ENCODE measurements around the gene ANAPC4. TPM values are rescaled to one million over a fixed set of nuclear protein-coding genes. Genes with fewer than 3 reads are reported as not detected.
"Not testable (repeated sequence)": the region's sequence is repeated elsewhere in the genome, so short reads cannot be mapped to it uniquely, and the experiment has no call there.

Gene ANAPC4
- total RNA-seq, 2 experiments from 2014 or later = 23.1 to 27.3 TPM

GRCh38 chr4:25356068-25356467, 21.0 kb upstream of the ANAPC4 start:
- H3K9me3 Mint-ChIP-seq = peaks cover 5% of the 10 kb centered on the region
- CTCF ChIA-PET = interaction anchor here (3.9 kb wide), 1 partner anchor 11 kb away, joined by 28 read pairs; no protein-coding TSS in a partner anchor

GRCh38 chr4:25358515-25359275, 18.4 kb upstream of the ANAPC4 start:
- H3K4me3 Mint-ChIP-seq = no peak overlapping the region
- H3K27ac Mint-ChIP-seq = no peak overlapping the region
- DNase-seq = no peak
- CTCF ChIA-PET = interaction anchor here (3.9 kb wide), 1 partner anchor 8 kb away, joined by 28 read pairs; no protein-coding TSS in a partner anchor
- H3K9me3 Mint-ChIP-seq = peaks cover 5% of the 10 kb centered on the region
- intact Hi-C loops (cut with micrococcal nuclease) = no loop called here
- H3K4me1 Mint-ChIP-seq (ENCODE audit: low read depth) = no peaks in the 10 kb centered on the region
- H3K27me3 Mint-ChIP-seq (ENCODE audit: low read depth) = no peaks in the 10 kb centered on the region
- H3K36me3 Mint-ChIP-seq (ENCODE audit: low read depth) = peaks cover 15% of the 10 kb centered on the region

More at GRCh38 chr4:25356068-25356467, 21.0 kb upstream of the ANAPC4 start:
- H3K4me3 Mint-ChIP-seq = no peak overlapping the region
- H3K4me1 Mint-ChIP-seq (ENCODE audit: low read depth) = no peaks in the 10 kb centered on the region
- peaks cover 19% of the 10 kb centered on the region for H3K36me3 Mint-ChIP-seq (ENCODE audit: low read depth)
- H3K27me3 Mint-ChIP-seq (ENCODE audit: low read depth) = no peaks in the 10 kb centered on the region
- H3K27ac Mint-ChIP-seq = no peak overlapping the region
- intact Hi-C loops (cut with micrococcal nuclease) = no loop called here
- DNase-seq = no peak

- DNase-seq = no peak
- no peaks in the 10 kb centered on the region for H3K4me1 Mint-ChIP-seq (ENCODE audit: low read depth)
- no peaks in the 10 kb centered on the region for H3K27me3 Mint-ChIP-seq (ENCODE audit: low read depth)
- H3K9me3 Mint-ChIP-seq = peaks cover 5% of the 10 kb centered on the region
- CTCF ChIA-PET = no interaction called here
- intact Hi-C loops (cut with micrococcal nuclease) = no loop called here
- no peak overlapping the region for H3K27ac Mint-ChIP-seq
- no peak overlapping the region for H3K4me3 Mint-ChIP-seq
- peaks cover 14% of the 10 kb centered on the region for H3K36me3 Mint-ChIP-seq (ENCODE audit: low read depth)
These were observed 15.8 kb upstream of the ANAPC4 start for GRCh38 chr4:25361253-25361652.

- peaks cover 5% of the 10 kb centered on the region for H3K36me3 Mint-ChIP-seq (ENCODE audit: low read depth)
- H3K4me1 Mint-ChIP-seq (ENCODE audit: low read depth) = no peaks in the 10 kb centered on the region
- CTCF ChIA-PET = interaction anchor here (0.5 to 4.7 kb wide), 24 partner anchors 9 to 810 kb away, joined by 3 to 32 read pairs (median 4); partner anchors contain the start of genes ANAPC4 and ZCCHC4
- no peaks in the 10 kb centered on the region for H3K9me3 Mint-ChIP-seq
- H3K27ac Mint-ChIP-seq = no peak overlapping the region
- H3K4me3 Mint-ChIP-seq = no peak overlapping the region
- no peaks in the 10 kb centered on the region for H3K27me3 Mint-ChIP-seq (ENCODE audit: low read depth)
- intact Hi-C loops (cut with micrococcal nuclease) = loop anchor here (1.0 to 2.0 kb wide), 4 partner anchors 46 to 387 kb away; partner anchors contain the start of gene ZCCHC4
- peak; percentile 12 for DNase-seq
These were observed 9.9 kb upstream of the ANAPC4 start for GRCh38 chr4:25367004-25367621.

GRCh38 chr4:25367877-25368276, 9.2 kb upstream of the ANAPC4 start:
- Mint-ChIP-seq H3K27ac (no peak overlapping the region), H3K4me3 (no peak overlapping the region), H3K9me3 (no peaks in the 10 kb centered on the region), H3K4me1 (ENCODE audit: low read depth) (no peaks in the 10 kb centered on the region), H3K36me3 (ENCODE audit: low read depth) (peaks cover 5% of the 10 kb centered on the region), H3K27me3 (ENCODE audit: low read depth) (no peaks in the 10 kb centered on the region)
- intact Hi-C loops (cut with micrococcal nuclease) = loop anchor here (1.0 to 2.0 kb wide), 4 partner anchors 47 to 388 kb away; partner anchors contain the start of gene ZCCHC4
- no peak for DNase-seq
- CTCF ChIA-PET = interaction anchor here (0.6 to 4.7 kb wide), 18 partner anchors 9 to 788 kb away, joined by 3 to 32 read pairs (median 4); partner anchors contain the start of genes ANAPC4 and ZCCHC4

GRCh38 chr4:25368315-25368714, 8.7 kb upstream of the ANAPC4 start:
- Mint-ChIP-seq H3K9me3 (no peaks in the 10 kb centered on the region), H3K4me1 (ENCODE audit: low read depth) (no peaks in the 10 kb centered on the region), H3K36me3 (ENCODE audit: low read depth) (peaks cover 5% of the 10 kb centered on the region), H3K27ac (no peak overlapping the region), H3K4me3 (no peak overlapping the region), H3K27me3 (ENCODE audit: low read depth) (no peaks in the 10 kb centered on the region)
- no peak for DNase-seq
- intact Hi-C loops (cut with micrococcal nuclease) = no loop called here
- CTCF ChIA-PET = interaction anchor here (0.7 to 4.7 kb wide), 15 partner anchors 8 to 453 kb away, joined by 3 to 32 read pairs (median 5); partner anchors contain the start of genes ANAPC4 and ZCCHC4

GRCh38 chr4:25370242-25370641, 6.8 kb upstream of the ANAPC4 start:
- H3K4me3 Mint-ChIP-seq = no peak overlapping the region
- intact Hi-C loops (cut with micrococcal nuclease) = no loop called here
- DNase-seq = no peak
- CTCF ChIA-PET = no interaction called here
- no peaks in the 10 kb centered on the region for H3K27me3 Mint-ChIP-seq (ENCODE audit: low read depth)
- H3K9me3 Mint-ChIP-seq = no peaks in the 10 kb centered on the region
- no peaks in the 10 kb centered on the region for H3K4me1 Mint-ChIP-seq (ENCODE audit: low read depth)
- peaks cover under 1% of the 10 kb centered on the region for H3K36me3 Mint-ChIP-seq (ENCODE audit: low read depth)
- H3K27ac Mint-ChIP-seq = no peak overlapping the region

GRCh38 chr4:25372549-25372948, 4.5 kb upstream of the ANAPC4 start:
- intact Hi-C loops (cut with micrococcal nuclease); H3K27me3 Mint-ChIP-seq (ENCODE audit: low read depth); H3K27ac Mint-ChIP-seq; DNase-seq; H3K4me3 Mint-ChIP-seq; CTCF ChIA-PET; H3K9me3 Mint-ChIP-seq; H3K4me1 Mint-ChIP-seq (ENCODE audit: low read depth); H3K36me3 Mint-ChIP-seq (ENCODE audit: low read depth): not testable (repeated sequence)

GRCh38 chr4:25377572-25378436, 741 bp downstream of the ANAPC4 start:
- DNase-seq = peak; percentile 8
- no peaks in the 10 kb centered on the region for H3K9me3 Mint-ChIP-seq
- H3K4me1 Mint-ChIP-seq (ENCODE audit: low read depth) = peaks cover 9% of the 10 kb centered on the region
- H3K36me3 Mint-ChIP-seq (ENCODE audit: low read depth) = peaks cover 4% of the 10 kb centered on the region
- CTCF ChIA-PET = interaction anchor here (0.5 to 1.9 kb wide), 4 partner anchors 65 to 201 kb away, joined by 4 to 6 read pairs (median 5); partner anchors contain the start of genes PI4K2B and ZCCHC4
- H3K27me3 Mint-ChIP-seq (ENCODE audit: low read depth) = no peaks in the 10 kb centered on the region
- H3K27ac Mint-ChIP-seq = peak overlapping the region; percentile 78
- intact Hi-C loops (cut with micrococcal nuclease) = loop anchor here (1.0 to 5.0 kb wide), 7 partner anchors 57 to 794 kb away; partner anchors contain the start of genes DHX15, PI4K2B, SEL1L3 and SEPSECS
- no peak overlapping the region for H3K4me3 Mint-ChIP-seq

GRCh38 chr4:25378437-25378743, 1.3 kb downstream of the ANAPC4 start:
- Mint-ChIP-seq H3K4me3 (no peak overlapping the region), H3K27me3 (ENCODE audit: low read depth) (no peaks in the 10 kb centered on the region), H3K4me1 (ENCODE audit: low read depth) (peaks cover 9% of the 10 kb centered on the region), H3K36me3 (ENCODE audit: low read depth) (peaks cover 8% of the 10 kb centered on the region), H3K9me3 (no peaks in the 10 kb centered on the region), H3K27ac (no peak overlapping the region)
- intact Hi-C loops (cut with micrococcal nuclease) = loop anchor here (5.0 kb wide), 1 partner anchor 484 kb away; the partner anchor contains the start of gene SEL1L3
- no peak for DNase-seq
- CTCF ChIA-PET = interaction anchor here (1.2 to 1.9 kb wide), 3 partner anchors 143 to 218 kb away, joined by 4 to 5 read pairs (median 5); partner anchors contain the start of genes PI4K2B and SEPSECS

- H3K4me1 Mint-ChIP-seq (ENCODE audit: low read depth) = peaks cover 9% of the 10 kb centered on the region
- no peak overlapping the region for H3K4me3 Mint-ChIP-seq
- CTCF ChIA-PET = interaction anchor here (0.6 to 1.9 kb wide), 4 partner anchors 67 to 220 kb away, joined by 3 to 6 read pairs (median 4); partner anchors contain the start of genes SEPSECS and ZCCHC4
- DNase-seq = no peak
- intact Hi-C loops (cut with micrococcal nuclease) = loop anchor here (5.0 kb wide), 1 partner anchor 483 kb away; the partner anchor contains the start of gene SEL1L3
- H3K36me3 Mint-ChIP-seq (ENCODE audit: low read depth) = peaks cover 12% of the 10 kb centered on the region
- H3K9me3 Mint-ChIP-seq = no peaks in the 10 kb centered on the region
- no peak overlapping the region for H3K27ac Mint-ChIP-seq
- no peaks in the 10 kb centered on the region for H3K27me3 Mint-ChIP-seq (ENCODE audit: low read depth)
These were observed 2.5 kb downstream of the ANAPC4 start for GRCh38 chr4:25379591-25379990.

Data from activated naive CD4-positive, alpha-beta T cell treated with anti-CD3 and anti-CD28 coated beads for 36 hours (primary cell).